Esophagus muscularis mucosa (tissue), 4 donors: ENCODE results near the gene GTF2IRD1.

Source experiments
- CTCF ChIP-seq, 3 experiments: fragments of 200-600 bp in 2 of 3; fragments of 450-650 bp in 1 of 3; sonication (generic) in 2 of 3; IDR thresholded peaks; one replicate each; pipeline ENCODE4 v1.5.1; 2017 to 2019; ENCODE audit warnings: antibody characterized with exemption in 3 of 3, mild to moderate bottlenecking in 2 of 3, moderate library complexity in 1 of 3
- EP300 ChIP-seq: sonication (generic); formaldehyde crosslinking; IDR thresholded peaks from one replicate; pipeline ENCODE4 v1.6.1; 2017; ENCODE audit warnings: antibody characterized with exemption
- POLR2A ChIP-seq: fragments of 450-650 bp; IDR thresholded peaks from one replicate; pipeline ENCODE4 v1.6.1; 2017; ENCODE audit warnings: antibody characterized with exemption, moderate library complexity, mild to moderate bottlenecking, low read depth

- no peak for TF ChIP-seq CTCF (IDR thresholded peaks at IDR 0.05)
- no peak for TF ChIP-seq POLR2A
- no peak for TF ChIP-seq EP300
Measured at GRCh38 chr7:74506325-74506724, 52.6 kb downstream of the GTF2IRD1 start.
